HepG2 (cell line): ENCODE data around the gene COQ7. TPM values are rescaled to one million over a fixed set of nuclear protein-coding genes. Genes with fewer than 3 reads are reported as not detected.

Source experiments
- ARNT2 ChIP-seq: sonication (generic); formaldehyde crosslinking; IDR thresholded peaks from 2 replicates; pipeline ENCODE4 v1.8.0; 2022; ENCODE audit warnings: mild to moderate bottlenecking, low read depth, missing genetic modification reagents, moderate library complexity
- ATF3 ChIP-seq: sonication (generic); formaldehyde crosslinking; IDR thresholded peaks from 2 replicates; pipeline ENCODE4 v1.4.0; 2020; ENCODE audit warnings: missing genetic modification reagents
- BATF2 ChIP-seq: sonication (generic); formaldehyde crosslinking; IDR thresholded peaks from 2 replicates; pipeline ENCODE4 v1.8.0; 2022; ENCODE audit warnings: mild to moderate bottlenecking, missing genetic modification reagents, moderate library complexity
- ELF3 ChIP-seq: IDR thresholded peaks from 2 replicates; pipeline ENCODE4 v1.6.1; 2016; ENCODE audit warnings: missing genetic modification reagents, missing compliant biosample characterization
- FLYWCH1 ChIP-seq: sonication (generic); formaldehyde crosslinking; IDR thresholded peaks from 2 replicates; pipeline ENCODE4 v1.8.1; 2023; ENCODE audit warnings: mild to moderate bottlenecking, missing genetic modification reagents
- GABPA ChIP-seq, 2 experiments: IDR thresholded peaks; 2 replicates each; pipeline ENCODE4 v1.6.1; 2011 to 2016; ENCODE audit warnings: low read depth in 2 of 2, low read length in 1 of 2, missing biosample characterization in 1 of 2, missing genetic modification characterization in 1 of 2
- GATAD2A ChIP-seq: IDR thresholded peaks from 2 replicates; pipeline ENCODE4 v1.6.1; 2016
- HMG20B ChIP-seq: conservative IDR thresholded peaks from 2 replicates; pipeline ENCODE4 v1.6.1; 2016; ENCODE audit warnings: missing genetic modification reagents, missing compliant biosample characterization
- MIXL1 ChIP-seq: IDR thresholded peaks from 2 replicates; pipeline ENCODE4 v1.6.1; 2016
- PREB ChIP-seq: sonication (generic); formaldehyde crosslinking; IDR thresholded peaks from 2 replicates; pipeline ENCODE4 v1.4.0; 2020; ENCODE audit warnings: missing genetic modification reagents
- REST ChIP-seq, 2 experiments: IDR thresholded peaks; 2 replicates each; pipeline ENCODE4 v1.6.1; 2011 to 2012; ENCODE audit warnings: low read length in 2 of 2, borderline replicate concordance in 1 of 2, low read depth in 1 of 2, mild to moderate bottlenecking in 1 of 2, moderate library complexity in 1 of 2
- REXO4 ChIP-seq: sonication (generic); formaldehyde crosslinking; IDR thresholded peaks from 2 replicates; pipeline ENCODE4 v1.8.0; 2022; ENCODE audit warnings: missing genetic modification reagents, mild to moderate bottlenecking, borderline replicate concordance
- RFXANK ChIP-seq: IDR thresholded peaks from 2 replicates; pipeline ENCODE4 v1.6.1; 2016
- SPEN ChIP-seq: sonication (generic); formaldehyde crosslinking; IDR thresholded peaks from 2 replicates; pipeline ENCODE4 v1.5.1; 2020; ENCODE audit warnings: low read depth, mild to moderate bottlenecking, missing genetic modification reagents
- STAT5B ChIP-seq: sonication (generic); formaldehyde crosslinking; IDR thresholded peaks from 2 replicates; pipeline ENCODE4 v1.4.0; 2020; ENCODE audit warnings: missing genetic modification reagents
- TOE1 ChIP-seq: sonication (generic); formaldehyde crosslinking; IDR thresholded peaks from 2 replicates; pipeline ENCODE4 v1.4.0; 2020; ENCODE audit warnings: mild to moderate bottlenecking, missing genetic modification reagents
- ZNF879 ChIP-seq: sonication (generic); formaldehyde crosslinking; IDR thresholded peaks from 2 replicates; pipeline ENCODE4 v1.8.1; 2023; ENCODE audit warnings: missing genetic modification reagents
- ZSCAN30 ChIP-seq: sonication (generic); formaldehyde crosslinking; IDR thresholded peaks from 2 replicates; pipeline ENCODE4 v1.5.0; 2020; ENCODE audit warnings: mild to moderate bottlenecking, missing genetic modification reagents
- polyA plus RNA-seq, 8 experiments: library from polyadenylated mRNA; depleted of rRNA in 3 of 8; stranded (reverse) in 7 of 8; unstranded in 1 of 8; fragments of >200 nt; fragmentation: Illumina TruSeq in 4 of 8; extraction: Trizol in 4 of 8; gene quantifications; 2 replicates each; pipeline versions ENCODE4 v1.2.1 to v1.2.3, GENCODE V29; 2011 to 2016; ENCODE audit warnings: low read depth in 4 of 8, missing spikeins in 1 of 8, mixed read lengths in 1 of 8; ENCODE audit not compliant: insufficient read depth in 1 of 8
- total RNA-seq, 5 experiments: library from RNA; depleted of rRNA; stranded (reverse); fragments of >200 nt; fragmentation: Illumina TruSeq; extraction: Trizol; gene quantifications; 2 replicates each; pipeline ENCODE4 v1.2.3, GENCODE V29; 2016; ENCODE audit warnings: low read depth in 1 of 5

COQ7 gene
- total and polyA plus RNA-seq, 2 of the 13 experiments (the other 11 are each of a cell fraction or from before 2014, with no cell fraction given) = 20.1 to 45.7 TPM

- TF ChIP-seq STAT5B (CRISPR knock-in tag) (no peak), SPEN (no peak), TOE1 (no peak), PREB (CRISPR knock-in tag) (no peak), ATF3 (CRISPR knock-in tag) (peak; percentile 78; the same call in 1 of the 2 replicates), ZNF879 (CRISPR knock-in tag) (no peak), ELF3 (CRISPR knock-in tag) (peak; percentile 88), ZSCAN30 (no peak), HMG20B (CRISPR knock-in tag) (peak; percentile 13; the same call in 1 of the 2 replicates), REXO4 (no peak), RFXANK (0 out of 2 replicates have a peak, but pooled peaks have one; percentile 81), GATAD2A (CRISPR knock-in tag) (peak; percentile 65; the same call in 1 of the 2 replicates), GABPA (IDR thresholded peaks at IDR 0.05; ENCODE audit: low read depth, low read length) (no peak), GABPA (CRISPR knock-in tag; IDR thresholded peaks at IDR 0.05; ENCODE audit: low read depth) (peak; percentile 71), ARNT2 (CRISPR knock-in tag) (0 out of 2 replicates have a peak, but pooled peaks have one; percentile 14), FLYWCH1 (CRISPR knock-in tag) (no peak), REST (IDR thresholded peaks at IDR 0.05; ENCODE audit: borderline replicate concordance in 1 of 2, low read depth in 1 of 2, low read length in 2 of 2) (no peak), BATF2 (no peak), MIXL1 (CRISPR knock-in tag) (peak; percentile 91; the same call in 1 of the 2 replicates)
These were observed 41.2 kb downstream of the COQ7 start (continued) for GRCh38 chr16:19108409-19109287.
